Measurements from ENCODE around the gene NBPF6.
A peak's percentile ranks its signal among the peaks of the same experiment; 100 is the strongest.
"Not testable (repeated sequence)": the region's sequence is repeated elsewhere in the genome, so short reads cannot be mapped to it uniquely, and the experiment has no call there.

NBPF6 gene

GRCh38 chr1:108502138-108502537 is 52.0 kb downstream of the NBPF6 start:
- no peak for DNase-seq

- no peak for DNase-seq
Observed at GRCh38 chr1:108502624-108503023, 52.5 kb downstream of the NBPF6 start.

- peak; percentile 46 for DNase-seq
Observed at GRCh38 chr1:108503062-108503733, 53.1 kb downstream of the NBPF6 start.

GRCh38 chr1:108504447-108504846 is 54.3 kb downstream of the NBPF6 start:
- no peak for DNase-seq

- no peak for DNase-seq
Observed at GRCh38 chr1:108505763-108506070, 55.6 kb downstream of the NBPF6 start.

GRCh38 chr1:108511764-108512163 is 61.6 kb downstream of the NBPF6 start:
- DNase-seq: no peak

- peak; percentile 30 for DNase-seq
Observed at GRCh38 chr1:108512239-108513043, 62.3 kb downstream of the NBPF6 start.

- DNase-seq: no peak
Observed at GRCh38 chr1:108513044-108513415, 62.9 kb downstream of the NBPF6 start.

- DNase-seq: not testable (repeated sequence)
Observed at GRCh38 chr1:108513914-108514313, 63.8 kb downstream of the NBPF6 start.

GRCh38 chr1:108517301-108517897 is 67.3 kb downstream of the NBPF6 start:
- not testable (repeated sequence) for DNase-seq

Measured in kidney glomerular epithelial cell (primary cell).